GM18868 (cell line): ENCODE data around the gene STK25.
A peak's percentile ranks its signal among the peaks of the same experiment; 100 is the strongest.
"Not testable (repeated sequence)": the region's sequence is repeated elsewhere in the genome, so short reads cannot be mapped to it uniquely, and the experiment has no call there.

Experiments
- ATAC-seq: cut with Tn5 transposase; IDR thresholded peaks from one replicate; pipeline ENCODE4 v1.9.1; 2021; ENCODE audit warnings: mild to moderate bottlenecking, moderate library complexity; ENCODE audit not compliant: unreplicated experiment

STK25 gene

GRCh38 chr2:241467777-241468475 is 40.5 kb downstream of the STK25 start:
- ATAC-seq: no peak

DNA sequence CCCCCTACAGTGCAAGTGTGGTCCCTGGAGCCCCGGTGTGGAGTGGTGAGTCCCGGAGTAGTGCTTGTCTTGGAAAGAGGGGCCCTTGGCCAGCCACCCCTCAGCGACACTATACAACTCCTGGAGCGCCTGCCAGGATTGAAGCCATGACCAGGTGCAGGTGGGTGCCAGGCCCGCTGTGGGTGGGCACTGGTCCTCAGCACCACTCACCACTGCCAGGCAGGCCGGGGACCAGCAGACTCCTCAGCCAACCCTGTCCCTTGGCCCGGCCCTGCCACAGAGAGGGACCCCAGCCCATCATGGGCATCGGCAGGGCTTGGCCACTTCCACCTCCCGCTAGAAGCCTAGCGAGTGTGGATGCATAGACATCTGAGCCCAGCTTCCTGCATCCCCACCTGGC is 42.2 kb downstream of the STK25 start:
- ATAC-seq: no peak

DNA sequence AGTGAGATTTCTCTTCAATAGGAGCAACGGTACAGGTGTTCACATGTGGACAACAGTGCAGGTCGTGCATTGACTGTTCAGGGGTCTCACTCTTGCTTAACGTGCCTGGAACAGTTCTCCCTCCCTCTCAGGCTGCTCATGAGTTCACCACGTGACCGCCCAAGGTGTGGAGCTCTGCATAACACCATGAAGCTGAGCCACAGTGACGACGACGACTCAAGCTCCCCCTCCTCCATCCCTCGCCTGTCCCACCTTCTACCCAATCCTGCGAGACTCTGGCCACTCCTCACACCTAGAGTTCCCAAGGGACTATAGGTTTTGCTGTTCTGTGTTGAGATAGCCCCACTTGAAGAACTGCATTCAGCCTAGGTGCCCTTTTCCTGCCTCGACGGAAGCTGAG is 42.8 kb downstream of the STK25 start:
- ATAC-seq: no peak

DNA sequence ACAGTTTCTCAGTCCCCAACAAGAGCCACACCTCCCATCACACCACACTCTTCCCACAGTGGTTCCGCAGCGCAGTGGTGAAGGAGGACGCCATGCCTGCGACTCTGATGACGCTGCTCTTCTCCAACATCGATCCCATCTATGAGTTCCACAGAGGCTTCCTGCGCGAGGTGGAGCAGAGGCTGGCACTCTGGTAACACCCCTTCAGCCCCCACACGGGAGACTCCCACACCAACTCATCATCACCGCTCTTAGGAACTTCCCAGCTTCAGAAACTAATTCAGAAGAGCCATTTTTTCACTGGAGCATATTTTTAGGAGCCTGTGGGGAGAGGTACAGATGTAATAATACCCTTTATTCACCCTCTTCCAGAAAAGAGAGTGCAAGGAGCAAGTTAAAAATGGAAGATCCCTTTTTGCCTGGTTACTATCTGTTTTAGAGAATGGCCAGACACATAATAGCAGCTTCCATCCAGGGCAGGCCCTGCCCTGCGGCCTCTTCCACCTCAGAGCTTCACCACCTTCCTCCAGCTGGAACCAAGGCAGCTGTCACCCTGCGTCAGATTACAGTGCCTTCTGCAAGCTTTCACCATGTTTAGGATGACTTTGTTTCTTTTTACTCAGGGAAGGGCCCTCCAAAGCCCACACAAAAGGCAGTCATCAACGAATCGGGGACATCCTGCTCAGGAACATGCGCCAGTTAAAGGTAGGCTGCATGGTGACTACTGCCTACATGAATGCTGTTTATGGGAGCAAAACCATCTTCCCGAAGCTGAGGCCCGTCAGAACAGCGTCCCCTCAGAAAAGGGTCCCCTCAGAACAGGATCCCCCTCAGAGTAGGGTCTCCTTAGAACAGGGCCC is 44.9 kb downstream of the STK25 start:
- no peak for ATAC-seq

DNA sequence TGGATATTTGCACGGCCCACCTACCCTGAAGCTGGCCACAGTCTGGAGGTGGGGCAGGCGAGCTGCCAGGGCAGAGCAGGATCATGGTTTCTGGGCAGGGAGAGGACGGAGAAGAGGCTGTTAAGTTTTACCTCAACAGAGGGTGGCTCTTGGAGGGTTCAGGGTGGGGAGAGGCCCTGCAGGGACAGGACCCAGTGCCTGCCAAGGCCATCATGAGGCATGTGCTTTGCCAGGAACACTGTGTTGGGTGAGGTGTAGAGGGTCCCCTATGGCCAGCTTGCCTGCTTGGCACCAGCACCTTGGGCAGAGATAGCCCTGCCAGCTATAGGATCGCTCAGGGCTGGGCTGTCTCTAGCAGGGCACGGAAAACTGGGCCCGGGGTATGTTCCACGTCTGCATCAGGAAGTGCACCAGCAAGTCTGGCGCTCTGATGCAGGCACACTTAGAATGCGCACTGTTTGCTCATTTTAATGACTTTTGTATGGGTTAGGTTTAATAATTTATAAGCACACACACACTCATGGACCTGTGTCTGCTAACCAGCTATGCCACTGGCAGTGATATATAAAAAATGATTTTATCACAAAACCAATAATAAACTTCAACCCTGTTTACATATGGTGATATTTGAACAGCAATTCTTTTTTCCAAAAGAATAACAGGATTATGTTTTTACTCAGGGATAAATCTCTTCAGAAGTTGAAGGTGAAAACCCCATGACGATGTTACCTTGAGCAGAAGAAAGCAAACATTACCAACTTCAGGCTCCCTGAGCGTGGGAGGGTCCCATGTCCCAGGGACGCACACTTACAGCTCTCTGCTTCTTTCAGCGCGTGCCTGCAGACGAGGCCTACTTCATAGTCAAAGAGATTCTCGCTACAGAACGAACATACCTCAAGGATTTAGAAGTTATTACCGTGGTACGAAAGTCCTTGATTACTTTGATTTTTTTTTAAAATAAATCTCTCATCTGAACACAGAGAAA is 46.4 kb downstream of the STK25 start:
- no peak for ATAC-seq

GRCh38 chr2:241460631-241461030 is 47.8 kb downstream of the STK25 start:
- no peak for ATAC-seq

DNA sequence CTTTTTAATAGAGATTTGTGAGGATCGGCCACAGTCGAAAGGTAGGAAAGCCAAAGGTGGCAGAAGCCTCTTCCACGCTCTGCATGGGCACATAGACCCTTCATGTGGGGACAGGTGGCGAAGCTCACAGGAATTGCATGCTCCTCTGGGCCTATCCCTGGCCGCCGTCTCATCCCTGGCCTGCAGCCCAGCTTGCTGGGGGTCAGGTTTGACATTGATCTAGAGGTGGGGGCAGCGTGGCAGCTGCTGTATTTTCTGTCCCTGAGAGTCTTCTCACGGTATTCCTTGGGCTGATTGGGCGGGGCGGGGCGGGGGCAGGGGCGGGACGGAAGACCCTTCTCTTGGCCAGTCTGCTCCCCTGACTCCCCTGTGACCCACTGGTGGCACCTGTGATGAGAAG is 48.9 kb downstream of the STK25 start:
- ATAC-seq: no peak

DNA sequence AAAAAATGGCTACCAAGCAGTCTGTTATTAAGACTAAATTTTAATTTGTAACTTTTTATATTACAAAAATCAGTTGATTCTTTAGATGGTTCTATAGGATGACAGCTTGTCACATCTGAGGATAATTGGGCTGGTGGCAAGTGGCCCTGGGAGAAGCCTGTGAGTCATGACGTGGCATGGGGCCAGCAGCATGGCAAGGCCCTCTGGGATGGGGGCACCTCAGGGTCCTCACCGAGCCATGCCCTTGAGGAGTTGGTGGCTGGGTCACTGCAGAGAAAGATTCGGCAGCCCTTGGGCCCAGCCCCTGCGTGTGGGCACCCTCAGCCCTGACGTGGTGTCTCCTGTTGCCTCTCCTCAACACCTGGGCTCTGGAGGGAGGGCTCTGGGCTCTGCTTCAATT is 49.7 kb downstream of the STK25 start:
- no peak for ATAC-seq

DNA sequence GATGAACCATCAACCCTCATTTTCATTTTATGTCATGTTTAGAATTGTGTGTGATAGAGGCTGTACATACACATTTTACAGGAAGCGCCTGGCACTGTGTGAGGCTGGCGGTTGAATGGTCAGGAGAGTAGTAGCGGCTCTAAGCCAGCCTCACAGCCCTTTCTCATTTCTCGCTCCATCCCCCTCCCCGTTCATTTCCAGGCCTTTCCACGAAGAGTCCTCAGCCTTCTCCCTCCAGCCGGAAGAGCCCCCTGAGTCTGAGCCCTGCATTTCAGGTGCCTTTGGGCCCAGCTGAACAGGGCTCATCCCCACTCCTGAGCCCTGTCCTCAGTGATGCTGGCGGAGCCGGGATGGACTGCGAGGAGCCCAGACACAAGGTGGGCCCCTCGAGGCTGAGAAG is 51.8 kb downstream of the STK25 start:
- no peak for ATAC-seq

DNA sequence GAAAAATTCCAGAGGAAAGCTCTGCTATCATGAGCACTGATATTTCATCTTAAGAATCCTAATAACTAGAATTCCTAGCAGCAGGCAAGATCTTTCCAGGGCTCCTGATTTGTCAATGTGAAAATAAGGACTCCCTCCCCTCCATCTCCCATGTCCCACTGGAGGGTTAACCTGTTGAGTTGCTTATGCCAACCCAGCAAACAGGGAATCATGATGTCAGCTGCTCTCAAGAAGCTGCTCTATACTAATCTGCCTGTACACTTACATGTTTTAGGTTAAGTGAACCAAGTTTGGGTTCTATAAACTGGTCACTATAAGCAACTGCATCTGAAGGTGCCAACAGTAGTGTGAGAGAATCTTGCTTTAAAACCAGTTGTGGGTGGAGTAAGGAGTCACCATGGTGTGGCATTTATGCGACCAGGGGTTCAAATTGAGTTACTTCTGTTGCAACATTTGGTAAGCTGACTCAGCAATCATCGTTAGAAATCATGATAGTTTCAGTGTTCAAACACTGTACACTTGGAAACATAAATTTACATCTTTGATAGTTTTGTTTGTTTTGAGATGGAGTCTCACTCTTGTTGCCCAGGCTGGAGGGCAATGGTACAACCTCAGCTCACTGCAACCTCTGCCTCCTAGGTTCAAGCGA is 53.4 kb downstream of the STK25 start:
- ATAC-seq: no peak

- ATAC-seq: not testable (repeated sequence)
These were observed 54.5 kb downstream of the STK25 start for GRCh38 chr2:241453919-241454318.

DNA sequence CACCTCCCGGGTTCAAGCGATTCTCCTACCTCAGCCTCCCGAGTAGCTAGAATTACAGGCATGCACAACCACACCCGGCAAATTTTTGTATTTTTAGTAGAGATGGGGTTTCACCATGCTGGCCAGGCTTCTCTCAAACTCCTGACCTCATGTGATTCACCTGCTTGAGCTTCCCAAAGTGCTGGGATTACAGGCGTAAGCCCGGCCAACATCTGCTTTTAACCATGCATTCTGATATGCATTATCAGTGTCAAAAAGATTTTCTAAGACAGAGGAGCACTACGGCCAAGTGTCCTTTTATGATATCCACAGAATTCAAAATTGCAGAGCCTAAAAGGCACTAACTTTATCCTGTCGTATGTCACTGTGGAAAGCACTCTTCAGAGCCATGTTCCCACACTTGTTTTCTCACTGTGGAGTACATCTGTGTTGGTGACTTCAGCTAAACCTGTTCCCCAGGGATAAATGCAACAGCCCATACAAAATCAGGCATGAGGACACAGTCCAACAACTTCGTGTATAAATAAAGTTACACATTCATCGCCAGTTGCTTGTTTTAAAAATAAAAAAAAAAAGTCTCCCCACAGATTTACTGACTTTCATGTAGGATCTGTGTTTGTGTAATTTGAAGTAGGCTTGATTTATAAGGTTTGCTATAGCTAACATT is 56.4 kb downstream of the STK25 start:
- ATAC-seq: no peak

DNA sequence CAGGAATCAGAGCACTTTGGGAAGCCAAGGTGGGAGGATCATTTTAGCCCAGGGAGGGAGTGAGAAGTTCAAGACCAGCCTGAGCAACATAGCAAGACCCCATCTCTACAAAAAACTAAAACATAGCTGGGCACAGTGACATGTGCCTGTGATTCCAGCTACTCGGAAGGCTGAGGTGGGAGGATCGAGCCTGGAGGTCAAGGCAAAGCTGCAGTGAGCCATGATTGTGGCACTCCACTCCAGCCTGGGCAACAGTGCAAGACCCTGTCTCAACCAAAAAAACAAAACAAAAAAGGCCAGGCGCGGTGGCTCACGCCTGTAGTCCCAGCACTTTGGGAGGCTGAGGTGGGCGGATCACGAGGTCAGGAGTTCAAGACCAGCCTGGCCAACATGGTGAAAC is 58.3 kb downstream of the STK25 start:
- not testable (repeated sequence) for ATAC-seq

DNA sequence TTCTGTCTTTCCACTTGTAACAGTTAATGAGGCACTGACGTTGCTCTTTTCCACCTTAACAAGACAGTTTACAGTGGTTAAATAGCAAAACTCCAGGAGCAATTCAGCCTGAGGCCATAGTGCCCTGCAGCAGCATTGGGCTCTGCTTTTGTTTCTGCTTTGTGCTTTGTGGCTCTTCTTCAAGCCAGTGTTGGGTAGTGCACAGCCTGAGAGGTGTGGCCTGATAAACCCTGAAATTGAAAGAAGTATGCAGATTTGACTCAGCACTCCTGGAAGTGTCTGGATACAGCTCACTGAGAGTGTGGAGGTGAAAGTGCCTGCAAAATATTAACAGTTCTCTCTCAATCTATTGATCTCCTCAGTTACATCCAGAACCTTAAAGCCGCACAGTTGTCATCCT is 63.0 kb downstream of the STK25 start:
- ATAC-seq: no peak

GRCh38 chr2:241443486-241444223 is 64.7 kb downstream of the STK25 start:
- peak; percentile 78 for ATAC-seq
